ENCODE measurements around the gene DPEP1. TPM values are rescaled to one million over a fixed set of nuclear protein-coding genes. Genes with fewer than 3 reads are reported as not detected.

The DPEP1 gene
- total RNA-seq, 1 experiment from 2014 or later = 1.1 TPM

- no peak overlapping the region for H4K5ac ChIP-seq (ENCODE audit: insufficient read length, low read depth, low read length)
- no CpG with 5 or more reads among the region's 5 CpGs for WGBS (ENCODE audit: extremely low coverage, insufficient read length, low lambda C conversion rate)
- no peak for TF ChIP-seq CTCF (conservative IDR thresholded peaks at IDR 0.05)
- no peak overlapping the region for H2BK20ac ChIP-seq (ENCODE audit: low read depth, low read length, poor library complexity, severe bottlenecking)
- H2BK5ac ChIP-seq (ENCODE audit: insufficient read length, low read length) = no peak overlapping the region
- no peak overlapping the region for H2AFZ ChIP-seq (ENCODE audit: low read length)
- H2BK12ac ChIP-seq (ENCODE audit: insufficient read length, low read depth, low read length) = no peak overlapping the region
- H2BK120ac ChIP-seq (ENCODE audit: low read depth, low read length, poor library complexity, severe bottlenecking) = no peak overlapping the region
- Mint-ChIP-seq H3K4me3 (peak overlapping the region in 1 of 2 experiments; percentile 15; a peak in 2 of 5 replicates), H3K4me1 (peaks cover 5 to 12% of the 10 kb centered on the region in 2 experiments), H3K27ac (no peak overlapping the region; a peak in 1 of 7 replicates), H3K36me3 (ENCODE audit: insufficient read depth in 1 of 3, low read depth in 3 of 3) (no peaks in the 10 kb centered on the region), H3K27me3 (ENCODE audit: low read depth) (peaks cover 5% of the 10 kb centered on the region), H3K9me3 (no peaks in the 10 kb centered on the region; a peak in 1 of 5 replicates)
- H3K18ac ChIP-seq (ENCODE audit: insufficient read length, low read depth, low read length) = no peak overlapping the region
- H2BK15ac ChIP-seq (ENCODE audit: low read depth, low read length) = no peak overlapping the region
- no peak overlapping the region for H3K56ac ChIP-seq (ENCODE audit: insufficient read length, low read depth, low read length)
- H2AK5ac ChIP-seq (ENCODE audit: insufficient read length, low read length) = no peak overlapping the region
- H3K9ac ChIP-seq (ENCODE audit: extremely low read depth, insufficient read length, low read length) = no peak overlapping the region
- H4K8ac ChIP-seq (replicated peaks; ENCODE audit: insufficient read length, low read depth, low read length) = no peak overlapping the region
- no peaks in the 10 kb centered on the region; the same call in 1 of the 2 replicates for H3K4me1 ChIP-seq (ENCODE audit: insufficient read depth, low read length)
- no peaks in the 10 kb centered on the region for H3K9me3 ChIP-seq (ENCODE audit: control insufficient read depth, low read depth, low read length)
- H3K23me2 ChIP-seq (ENCODE audit: insufficient read length, low read depth, low read length, poor library complexity, severe bottlenecking) = peaks cover under 1% of the 10 kb centered on the region
- H3K27me3 ChIP-seq (ENCODE audit: insufficient read depth, low read length) = no peaks in the 10 kb centered on the region
- H4K20me1 ChIP-seq (ENCODE audit: control insufficient read depth, insufficient read depth, insufficient read length) = no peaks in the 10 kb centered on the region
- H3K79me2 ChIP-seq (ENCODE audit: insufficient read depth, low read length) = no peaks in the 10 kb centered on the region
- H3K14ac ChIP-seq (ENCODE audit: insufficient read depth, low read length) = no peak overlapping the region; the same call in 1 of the 2 replicates
- no peak overlapping the region for H3K27ac ChIP-seq (ENCODE audit: insufficient read length, low read depth, low read length)
- H3K79me1 ChIP-seq (ENCODE audit: insufficient read depth, low read depth, low read length, poor library complexity, severe bottlenecking) = no peaks in the 10 kb centered on the region
- no peak overlapping the region for H3K23ac ChIP-seq (ENCODE audit: insufficient read length, low read depth, low read length)
- H3K4me2 ChIP-seq (ENCODE audit: insufficient read depth, insufficient read length, low read length) = no peak overlapping the region
- H3T11ph ChIP-seq (ENCODE audit: low read length) = no peak overlapping the region
- no peak overlapping the region for H4K91ac ChIP-seq (ENCODE audit: insufficient read length, low read depth, low read length)
- H3K4ac ChIP-seq (ENCODE audit: low read depth, low read length) = no peak overlapping the region
- DNase-seq = no peak
These were observed 10.4 kb upstream of the DPEP1 start for GRCh38 chr16:89602952-89603590.

Measured in H9 (cell line).